Brain microvascular endothelial cell (primary cell): Measurements from ENCODE around the gene FRMPD2.

Source experiments
- DNase-seq: peaks from one replicate; pipeline ENCODE4 v3.0.0-alpha.2; 2020
- H3K27ac ChIP-seq: fragments of 250-450 bp; sonication (Bioruptor Pico); 2 replicates; pipeline ENCODE4 v1.5.1; 2020; ENCODE audit warnings: mild to moderate bottlenecking, moderate library complexity
- H3K27me3 ChIP-seq: fragments of 250-450 bp; sonication (Bioruptor Pico); replicated peaks from 2 replicates; pipeline ENCODE4 v1.5.1; 2020; ENCODE audit warnings: mild to moderate bottlenecking
- H3K36me3 ChIP-seq: fragments of 250-450 bp; sonication (Bioruptor Pico); replicated peaks from 2 replicates; pipeline ENCODE4 v1.5.1; 2020; ENCODE audit warnings: mild to moderate bottlenecking
- H3K4me3 ChIP-seq: 2 replicates; pipeline ENCODE4 v1.5.1; 2011; ENCODE audit warnings: low read depth, mild to moderate bottlenecking, control low read depth, low read length, moderate library complexity
- CTCF ChIP-seq: IDR thresholded peaks from 2 replicates; pipeline ENCODE4 v1.5.1; 2011; ENCODE audit warnings: low read depth, mild to moderate bottlenecking, moderate library complexity, low read length, control low read depth, inconsistent platforms; ENCODE audit errors: missing control alignments
- in situ Hi-C: cut with HindIII; loops from 2 replicates; pipeline ENCODE4 v1.10.0; 2017; ENCODE audit warnings: low sequenced_read_pairs, low pct_ligation_motif_present

FRMPD2 gene

GRCh38 chr10:48271047-48271730 is 3.3 kb downstream of the FRMPD2 start:
- Histone ChIP-seq H3K27me3 (no peaks in the 10 kb centered on the region), H3K4me3 (no peak overlapping the region), H3K36me3 (no peaks in the 10 kb centered on the region), H3K27ac (no peak overlapping the region)
- TF ChIP-seq CTCF = no peak
- in situ Hi-C loops = no loop called here
- no peak for DNase-seq

DNA sequence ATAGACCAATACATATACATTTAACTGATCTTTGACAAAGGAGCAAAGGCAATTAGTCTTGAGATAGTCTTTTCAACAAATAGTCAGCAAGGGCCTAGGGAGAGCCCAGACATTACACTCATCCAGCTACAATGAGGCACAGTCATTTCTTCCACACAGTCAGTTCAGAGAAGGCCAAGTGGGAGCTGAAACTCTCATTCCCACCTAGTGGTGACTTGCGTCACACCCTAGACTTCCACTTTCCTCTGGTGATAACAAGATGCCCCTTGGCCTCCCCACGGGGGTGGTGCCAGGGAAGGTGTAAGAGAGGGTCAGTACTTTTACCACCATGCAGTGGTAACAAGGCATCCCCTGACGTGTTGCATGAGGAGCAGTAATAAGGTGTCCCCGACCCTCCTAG is 8.0 kb downstream of the FRMPD2 start:
- no peak overlapping the region for H3K4me3 ChIP-seq
- no peaks in the 10 kb centered on the region for H3K36me3 ChIP-seq
- TF ChIP-seq CTCF = no peak
- H3K27me3 ChIP-seq = no peaks in the 10 kb centered on the region
- no peak for DNase-seq
- no peak overlapping the region for H3K27ac ChIP-seq
- in situ Hi-C loops = no loop called here

DNA sequence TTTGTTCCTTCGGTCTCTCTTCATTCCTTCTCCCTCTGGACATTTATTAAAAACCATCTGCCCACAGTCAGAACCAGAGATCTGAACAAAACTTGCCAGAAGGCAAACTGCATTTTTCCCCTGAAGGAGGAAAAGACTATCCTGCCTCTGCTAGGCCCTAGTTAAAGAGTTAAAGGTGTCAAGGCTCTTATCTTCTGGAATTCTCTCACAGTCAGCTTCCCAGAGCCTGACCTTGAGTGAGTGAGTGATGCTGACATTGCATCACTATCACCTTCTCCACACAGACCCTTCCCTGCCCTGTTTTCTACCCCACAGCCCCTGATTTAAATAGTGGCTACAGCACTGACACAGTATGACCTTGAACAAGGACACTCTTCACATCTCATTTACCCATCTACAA is 16.4 kb downstream of the FRMPD2 start:
- Histone ChIP-seq H3K27ac (no peak overlapping the region), H3K27me3 (no peaks in the 10 kb centered on the region), H3K36me3 (no peaks in the 10 kb centered on the region), H3K4me3 (no peak overlapping the region)
- DNase-seq = no peak
- in situ Hi-C loops = no loop called here
- TF ChIP-seq CTCF = no peak

DNA sequence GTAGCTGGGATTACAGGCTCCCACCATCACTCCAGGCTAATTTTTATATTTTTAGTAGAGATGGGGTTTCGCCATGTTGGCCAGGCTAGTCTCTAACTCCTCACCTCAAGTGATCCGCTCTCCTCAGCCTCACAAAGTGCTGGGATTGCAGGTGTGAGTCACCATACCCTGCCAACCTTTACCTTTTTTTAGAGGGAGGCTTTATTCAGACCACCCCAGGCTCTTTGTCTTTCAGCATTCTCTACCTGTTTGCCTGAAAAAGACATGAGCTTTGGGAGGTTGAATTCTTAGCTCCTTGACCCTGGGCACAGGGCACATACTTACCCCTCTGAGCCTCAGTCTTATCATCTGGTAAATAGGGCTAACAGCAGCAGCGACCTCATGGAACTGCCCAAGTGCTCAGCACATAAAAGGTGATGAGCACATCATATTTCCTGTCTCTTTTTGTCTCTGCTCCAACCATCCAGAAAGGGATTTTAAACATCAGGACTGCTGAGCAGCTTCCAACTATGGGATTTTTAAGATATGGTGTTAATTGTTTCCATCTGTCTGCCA is 17.0 kb downstream of the FRMPD2 start:
- no peaks in the 10 kb centered on the region for H3K36me3 ChIP-seq
- H3K4me3 ChIP-seq = no peak overlapping the region
- no peak for TF ChIP-seq CTCF
- in situ Hi-C loops = no loop called here
- no peak overlapping the region for H3K27ac ChIP-seq
- no peak for DNase-seq
- H3K27me3 ChIP-seq = no peaks in the 10 kb centered on the region

- in situ Hi-C loops = no loop called here
- no peak for DNase-seq
- Histone ChIP-seq H3K27ac (no peak overlapping the region), H3K4me3 (no peak overlapping the region), H3K36me3 (no peaks in the 10 kb centered on the region), H3K27me3 (no peaks in the 10 kb centered on the region)
- TF ChIP-seq CTCF = no peak
Measured at GRCh38 chr10:48255722-48256121, 18.8 kb downstream of the FRMPD2 start.
